ENCODE results near the gene INO80D. TPM values are rescaled to one million over a fixed set of nuclear protein-coding genes. Genes with fewer than 3 reads are reported as not detected.

The INO80D gene
- total RNA-seq, 1 experiment from 2014 or later = 46.0 TPM

- no peaks in the 10 kb centered on the region for H3K27me3 Mint-ChIP-seq (ENCODE audit: low read depth)
- H4K5ac ChIP-seq (ENCODE audit: insufficient read length, low read depth, low read length) = no peak overlapping the region
- H3K4me2 ChIP-seq (ENCODE audit: insufficient read depth, insufficient read length, low read length) = no peak overlapping the region
- no peaks in the 10 kb centered on the region for H3K23me2 ChIP-seq (ENCODE audit: insufficient read length, low read depth, low read length, poor library complexity, severe bottlenecking)
- no peak overlapping the region for H4K91ac ChIP-seq (ENCODE audit: insufficient read length, low read depth, low read length)
- H3K27ac Mint-ChIP-seq = peak overlapping the region in 2 of 3 experiments; percentile 32 to 42; a peak in 4 of 7 replicates
- H3K23ac ChIP-seq (ENCODE audit: insufficient read length, low read depth, low read length) = no peak overlapping the region
- no peak for DNase-seq
- H3K14ac ChIP-seq (ENCODE audit: insufficient read depth, low read length) = no peak overlapping the region
- no peaks in the 10 kb centered on the region for H4K20me1 ChIP-seq (ENCODE audit: control insufficient read depth, insufficient read depth, insufficient read length)
- H3K27ac ChIP-seq (ENCODE audit: insufficient read length, low read depth, low read length) = no peak overlapping the region
- no peaks in the 10 kb centered on the region for H3K79me1 ChIP-seq (ENCODE audit: insufficient read depth, low read depth, low read length, poor library complexity, severe bottlenecking)
- H3K9ac ChIP-seq (ENCODE audit: extremely low read depth, insufficient read length, low read length) = no peak overlapping the region
- no peaks in the 10 kb centered on the region for H3K9me3 ChIP-seq (ENCODE audit: control insufficient read depth, low read depth, low read length)
- H3K4me1 ChIP-seq (ENCODE audit: insufficient read depth, low read length) = no peaks in the 10 kb centered on the region
- no peak overlapping the region for H2BK120ac ChIP-seq (ENCODE audit: low read depth, low read length, poor library complexity, severe bottlenecking)
- no peak overlapping the region for H2BK5ac ChIP-seq (ENCODE audit: insufficient read length, low read length)
- H4K8ac ChIP-seq (replicated peaks; ENCODE audit: insufficient read length, low read depth, low read length) = no peak overlapping the region
- no peak overlapping the region for H3K4me3 Mint-ChIP-seq
- WGBS (ENCODE audit: extremely low coverage, insufficient read length, low lambda C conversion rate) = no CpG with 5 or more reads among the region's 2 CpGs
- H3K36me3 Mint-ChIP-seq (ENCODE audit: insufficient read depth in 1 of 3, low read depth in 3 of 3) = peaks cover 5 to 42% (median 8%) of the 10 kb centered on the region in 3 experiments
- peaks cover 0 to 5% of the 10 kb centered on the region in 2 experiments; a peak in 3 of 4 replicates for H3K4me1 Mint-ChIP-seq
- H2AK5ac ChIP-seq (ENCODE audit: insufficient read length, low read length) = no peak overlapping the region
- H3T11ph ChIP-seq (ENCODE audit: low read length) = no peak overlapping the region
- no peaks in the 10 kb centered on the region for H3K79me2 ChIP-seq (ENCODE audit: insufficient read depth, low read length)
- H3K18ac ChIP-seq (ENCODE audit: insufficient read length, low read depth, low read length) = no peak overlapping the region
- no peak overlapping the region for H2BK20ac ChIP-seq (ENCODE audit: low read depth, low read length, poor library complexity, severe bottlenecking)
- H2BK12ac ChIP-seq (ENCODE audit: insufficient read length, low read depth, low read length) = no peak overlapping the region
- no peak overlapping the region for H3K56ac ChIP-seq (ENCODE audit: insufficient read length, low read depth, low read length)
- TF ChIP-seq CTCF (conservative IDR thresholded peaks at IDR 0.05) = no peak
- no peaks in the 10 kb centered on the region for H3K27me3 ChIP-seq (ENCODE audit: insufficient read depth, low read length)
- no peaks in the 10 kb centered on the region for H3K9me3 Mint-ChIP-seq
- no peak overlapping the region for H3K4ac ChIP-seq (ENCODE audit: low read depth, low read length)
- no peak overlapping the region for H2BK15ac ChIP-seq (ENCODE audit: low read depth, low read length)
- no peak overlapping the region for H2AFZ ChIP-seq (ENCODE audit: low read length)
Observed at GRCh38 chr2:205994344-205994743, 91.6 kb downstream of the INO80D start.

All from H9 (cell line).